K562 (cell line): ENCODE data around the gene PEX7. TPM values are rescaled to one million over a fixed set of nuclear protein-coding genes. Genes with fewer than 3 reads are reported as not detected.

Source experiments
- ATAC-seq: fragments of 200-7000 bp; cut with Tn5 transposase; 3 replicates; pipeline ENCODE4 v1.9.1; 2020; ENCODE audit warnings: moderate library complexity
- BruUV-seq: library from RNA; stranded (reverse); fragments of 400-500 nt; replicated peaks from 2 replicates; lab custom pipeline; 2021; lab: Mats Ljungman, UMichigan
- CTCF ChIA-PET: fragments of 300-600 bp; formaldehyde crosslinking; extraction: SDS; loops from one replicate; lab custom pipeline; 2021; ENCODE audit warnings: low intra/inter-chr PET ratio; lab: Yijun Ruan, JAX
- POLR2A ChIA-PET: fragments of 300-600, 350-650 bp; sonication (Branson Sonifier 250); formaldehyde crosslinking; extraction: SDS; loops from one replicate; lab custom pipeline; 2021; ENCODE audit warnings: antibody characterized with exemption, inconsistent platforms; lab: Yijun Ruan, JAX
- DNase-seq, 4 experiments: peaks; one replicate each; pipeline versions ENCODE4 v3.0.0 to v3.0.0-alpha.2; 2011 to 2018; ENCODE audit warnings: low spot score in 3 of 4, mixed read lengths in 3 of 4; ENCODE audit errors: extremely low read depth in 1 of 4
- FAIRE-seq: peaks from 2 replicates; lab custom pipeline; 2011; peaks lifted over from hg19 to GRCh38; lab: Jason Lieb, UNC
- H2AFZ ChIP-seq: 2 replicates; pipeline ENCODE4 v1.6.0; 2011; ENCODE audit warnings: low read depth, low read length, control low read depth, inconsistent platforms
- H3K27ac ChIP-seq: fragments of 200-600 bp; 3 replicates; pipeline ENCODE4 v1.8.0; 2011; ENCODE audit warnings: low read depth, mild to moderate bottlenecking, control low read depth, inconsistent platforms, low read length, moderate library complexity, mixed read lengths; ENCODE audit errors: extremely low read depth
- H3K27me3 ChIP-seq, 2 experiments: fragments of 300-600 bp in 1 of 2; 2 replicates in 1 of 2; 3 replicates in 1 of 2; pipeline versions ENCODE4 v1.6.0 to v1.8.0; 2011; ENCODE audit warnings: inconsistent platforms in 2 of 2, low read length in 2 of 2, mild to moderate bottlenecking in 1 of 2, mixed read lengths in 1 of 2, moderate library complexity in 1 of 2; ENCODE audit not compliant: control insufficient read depth in 2 of 2, insufficient read depth in 2 of 2
- H3K36me3 ChIP-seq: fragments of 300-600 bp; 3 replicates; pipeline ENCODE4 v1.8.0; 2011; ENCODE audit warnings: mild to moderate bottlenecking, low read length, inconsistent platforms; ENCODE audit not compliant: control insufficient read depth, insufficient read depth
- H3K4me1 ChIP-seq, 2 experiments: fragments of 200-600 bp in 1 of 2; replicated peaks in 1 of 2; 2 replicates in 1 of 2; 3 replicates in 1 of 2; pipeline versions ENCODE4 v1.5.1 to v1.8.0; 2011; ENCODE audit warnings: inconsistent platforms in 2 of 2, low read length in 2 of 2, mild to moderate bottlenecking in 1 of 2, mixed read lengths in 1 of 2, moderate library complexity in 1 of 2; ENCODE audit not compliant: control insufficient read depth in 2 of 2, insufficient read depth in 2 of 2
- H3K4me2 ChIP-seq: 2 replicates; pipeline ENCODE4 v1.6.1; 2011; ENCODE audit warnings: low read length, control low read depth, inconsistent platforms, mixed read lengths; ENCODE audit not compliant: insufficient read depth
- H3K4me3 ChIP-seq: fragments of 200-600 bp; sonication (generic), shearing (Covaris generic); 2 replicates; pipeline ENCODE4 v1.5.1; 2016; ENCODE audit warnings: control low read depth, inconsistent platforms
- H3K79me2 ChIP-seq: fragments of 200-600 bp; 3 replicates; pipeline ENCODE4 v1.8.0; 2011; ENCODE audit warnings: low read length, inconsistent platforms; ENCODE audit not compliant: control insufficient read depth, insufficient read depth
- H3K9ac ChIP-seq, 2 experiments: 2 replicates each; pipeline versions ENCODE4 v1.6.0 to v1.6.1; 2011; ENCODE audit warnings: low read depth in 2 of 2, low read length in 2 of 2, control low read depth in 1 of 2, inconsistent platforms in 1 of 2, mild to moderate bottlenecking in 1 of 2, mixed read lengths in 1 of 2; ENCODE audit not compliant: insufficient read depth in 1 of 2
- H3K9me1 ChIP-seq: one replicate; pipeline ENCODE4 v1.6.0; 2011; ENCODE audit warnings: inconsistent platforms, mild to moderate bottlenecking, low read length, moderate library complexity; ENCODE audit not compliant: control insufficient read depth, insufficient read depth
- H3K9me3 ChIP-seq: replicated peaks from 2 replicates; pipeline ENCODE4 v1.5.1; 2011; ENCODE audit warnings: low read depth, low read length, inconsistent platforms; ENCODE audit not compliant: control insufficient read depth, insufficient read depth
- H4K20me1 ChIP-seq: replicated peaks from 2 replicates; pipeline ENCODE4 v1.6.1; 2011; ENCODE audit warnings: low read length, inconsistent platforms, mixed read lengths; ENCODE audit not compliant: control insufficient read depth, insufficient read depth
- ATF6 ChIP-seq: sonication (generic); formaldehyde crosslinking; IDR thresholded peaks from 2 replicates; pipeline ENCODE4 v1.4.0; 2020; ENCODE audit warnings: mild to moderate bottlenecking, missing genetic modification reagents
- BHLHE40 ChIP-seq: IDR thresholded peaks from 2 replicates; pipeline ENCODE4 v1.6.1; 2011; ENCODE audit warnings: low read length, improper control_type of control experiment
- CREB3L1 ChIP-seq: fragments of 450-650 bp; IDR thresholded peaks from 2 replicates; pipeline ENCODE4 v1.6.1; 2014; ENCODE audit warnings: low read depth, mild to moderate bottlenecking, moderate library complexity, borderline replicate concordance
- NCOA4 ChIP-seq: fragments of 450-650 bp; IDR thresholded peaks from 2 replicates; pipeline ENCODE4 v1.6.1; 2018; ENCODE audit warnings: mild to moderate bottlenecking; ENCODE audit not compliant: partially characterized antibody
- PPARD ChIP-seq: fragments of 250-450 bp; sonication (Bioruptor Pico); IDR thresholded peaks from 2 replicates; pipeline ENCODE4 v1.8.0; 2022; ENCODE audit warnings: inconsistent platforms, mild to moderate bottlenecking, moderate library complexity
- SRSF3 ChIP-seq: fragments of 200-400 bp; formaldehyde crosslinking; IDR thresholded peaks from 2 replicates; pipeline ENCODE4 v1.6.1; 2016; ENCODE audit warnings: mild to moderate bottlenecking, low read length, moderate library complexity; ENCODE audit not compliant: insufficient read depth
- ZMIZ1 ChIP-seq, 2 experiments: fragments of 150-350 bp in 1 of 2; IDR thresholded peaks; 2 replicates each; pipeline ENCODE4 v1.6.1; 2012 to 2016; ENCODE audit warnings: low read depth in 2 of 2, low read length in 2 of 2, mild to moderate bottlenecking in 1 of 2, moderate library complexity in 1 of 2
- WGBS: fragments of 100-300 bp; shearing (Covaris generic); methylation state at CpG from one replicate; pipeline ENCODE4 v1.1.6; 2016; ENCODE audit warnings: low coverage, mixed read lengths; ENCODE audit not compliant: insufficient coverage; ENCODE audit errors: missing lambda C conversion rate; 5-methylcytosine and 5-hydroxymethylcytosine counted together
- in situ Hi-C: fragments of 300-500 bp; cut with MboI; formaldehyde crosslinking; loops from 4 replicates; pipeline ENCODE4 v1.15.0; 2018; ENCODE audit warnings: inconsistent platforms, mixed read lengths
- intact Hi-C: fragments of 100-400 bp; cut with micrococcal nuclease; formaldehyde crosslinking; loops from 2 replicates; pipeline ENCODE4 v1.14.2; 2022
- polyA plus RNA-seq, 8 experiments: library from polyadenylated mRNA; depleted of rRNA in 4 of 8; stranded (reverse) in 5 of 8; unstranded in 3 of 8; fragments of >200 nt; fragmentation: Nextera tagmentation in 2 of 8; fragmentation: Illumina TruSeq in 1 of 8; extraction: Ambion mirVana in 2 of 8; extraction: Trizol in 1 of 8; gene quantifications; 2 replicates each; pipeline versions ENCODE4 v1.2.1 to v1.2.3, GENCODE V29; 2011 to 2014; ENCODE audit warnings: inconsistent platforms in 1 of 8, missing spikeins in 1 of 8
- total RNA-seq, 7 experiments: library from RNA; depleted of rRNA in 6 of 7; stranded (reverse); fragments of >200 nt in 6 of 7; fragmentation: Illumina TruSeq in 2 of 7; extraction: Trizol in 2 of 7; gene quantifications; 2 replicates each; pipeline versions ENCODE4 v1.2.1 to v1.2.3, GENCODE V29; 2011 to 2021; ENCODE audit warnings: low replicate concordance in 1 of 7
- TF ChIP-seq, protein P1 (sequence below): sonication (generic); formaldehyde crosslinking; IDR thresholded peaks from 2 replicates; pipeline ENCODE4 v1.8.0; 2022; ENCODE audit warnings: mild to moderate bottlenecking, missing genetic modification reagents

Gene PEX7
- total and polyA plus RNA-seq, 9 of the 15 experiments (the other 6 are each of a cell fraction or from before 2014, with no cell fraction given) = 1.6 to 12.9 (median 9.1) TPM

- Histone ChIP-seq H3K4me3 (no peak overlapping the region), H3K9me3 (no peaks in the 10 kb centered on the region), H3K9me1 (no peaks in the 10 kb centered on the region), H3K79me2 (no peaks in the 10 kb centered on the region), H3K9ac (no peak overlapping the region), H3K27me3 (no peaks in the 10 kb centered on the region), H3K27ac (no peak overlapping the region), H3K4me2 (no peak overlapping the region), H4K20me1 (no peaks in the 10 kb centered on the region), H2AFZ (no peak overlapping the region), H3K36me3 (no peaks in the 10 kb centered on the region), H3K4me1 (peaks cover 0 to 8% of the 10 kb centered on the region in 2 experiments; a peak in 2 of 5 replicates)
- in situ Hi-C loops = no loop called here
- ATAC-seq (no peak), DNase-seq (no peak), FAIRE-seq (no peak)
- ChIA-PET POLR2A (no interaction called here), CTCF (no interaction called here)
- WGBS = 41% methylated on average over 6 of the region's 6 CpGs
- BruUV-seq = no TSS peak
- intact Hi-C loops = no loop called here
- TF ChIP-seq ZMIZ1 (IDR thresholded peaks at IDR 0.05; ENCODE audit: low read depth in 2 of 2, low read length in 2 of 2) = no peak
- no peak for TF ChIP-seq NCOA4
- no peak for TF ChIP-seq SRSF3
- no peak for TF ChIP-seq BHLHE40
- TF ChIP-seq, protein P1, sequence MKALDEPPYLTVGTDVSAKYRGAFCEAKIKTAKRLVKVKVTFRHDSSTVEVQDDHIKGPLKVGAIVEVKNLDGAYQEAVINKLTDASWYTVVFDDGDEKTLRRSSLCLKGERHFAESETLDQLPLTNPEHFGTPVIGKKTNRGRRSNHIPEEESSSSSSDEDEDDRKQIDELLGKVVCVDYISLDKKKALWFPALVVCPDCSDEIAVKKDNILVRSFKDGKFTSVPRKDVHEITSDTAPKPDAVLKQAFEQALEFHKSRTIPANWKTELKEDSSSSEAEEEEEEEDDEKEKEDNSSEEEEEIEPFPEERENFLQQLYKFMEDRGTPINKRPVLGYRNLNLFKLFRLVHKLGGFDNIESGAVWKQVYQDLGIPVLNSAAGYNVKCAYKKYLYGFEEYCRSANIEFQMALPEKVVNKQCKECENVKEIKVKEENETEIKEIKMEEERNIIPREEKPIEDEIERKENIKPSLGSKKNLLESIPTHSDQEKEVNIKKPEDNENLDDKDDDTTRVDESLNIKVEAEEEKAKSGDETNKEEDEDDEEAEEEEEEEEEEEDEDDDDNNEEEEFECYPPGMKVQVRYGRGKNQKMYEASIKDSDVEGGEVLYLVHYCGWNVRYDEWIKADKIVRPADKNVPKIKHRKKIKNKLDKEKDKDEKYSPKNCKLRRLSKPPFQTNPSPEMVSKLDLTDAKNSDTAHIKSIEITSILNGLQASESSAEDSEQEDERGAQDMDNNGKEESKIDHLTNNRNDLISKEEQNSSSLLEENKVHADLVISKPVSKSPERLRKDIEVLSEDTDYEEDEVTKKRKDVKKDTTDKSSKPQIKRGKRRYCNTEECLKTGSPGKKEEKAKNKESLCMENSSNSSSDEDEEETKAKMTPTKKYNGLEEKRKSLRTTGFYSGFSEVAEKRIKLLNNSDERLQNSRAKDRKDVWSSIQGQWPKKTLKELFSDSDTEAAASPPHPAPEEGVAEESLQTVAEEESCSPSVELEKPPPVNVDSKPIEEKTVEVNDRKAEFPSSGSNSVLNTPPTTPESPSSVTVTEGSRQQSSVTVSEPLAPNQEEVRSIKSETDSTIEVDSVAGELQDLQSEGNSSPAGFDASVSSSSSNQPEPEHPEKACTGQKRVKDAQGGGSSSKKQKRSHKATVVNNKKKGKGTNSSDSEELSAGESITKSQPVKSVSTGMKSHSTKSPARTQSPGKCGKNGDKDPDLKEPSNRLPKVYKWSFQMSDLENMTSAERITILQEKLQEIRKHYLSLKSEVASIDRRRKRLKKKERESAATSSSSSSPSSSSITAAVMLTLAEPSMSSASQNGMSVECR (CRISPR knock-in tag) = no peak
- TF ChIP-seq ATF6 (CRISPR knock-in tag) = no peak
- TF ChIP-seq CREB3L1 = no peak
- no peak for TF ChIP-seq PPARD (CRISPR knock-in tag)
These were observed 67.1 kb downstream of the PEX7 start for GRCh38 chr6:136889271-136890193.
